ENCODE data around the gene DRICH1.

- TF ChIP-seq CTCF (IDR thresholded peaks at IDR 0.05; ENCODE audit: control extremely low read depth in 1 of 3, insufficient read depth in 1 of 3, low read depth in 1 of 3, low read length in 3 of 3) (no peak), YY1 (IDR thresholded peaks at IDR 0.05; ENCODE audit: low read depth, low read length) (no peak), GABPA (IDR thresholded peaks at IDR 0.05; ENCODE audit: borderline replicate concordance, insufficient read depth, low read length) (no peak), USF2 (IDR thresholded peaks at IDR 0.05; ENCODE audit: low read length) (no peak)
Observed at GRCh38 chr22:23569716-23570115, 62.4 kb downstream of the DRICH1 start.

Measured in H1 (cell line).